IMR-90 (cell line): ENCODE measurements around the gene GALNT13. TPM values are rescaled to one million over a fixed set of nuclear protein-coding genes. Genes with fewer than 3 reads are reported as not detected.

ENCODE experiments used
- ATAC-seq: fragments of 200-7000 bp; cut with Tn5 transposase; 2 replicates; pipeline ENCODE4 v1.9.1; 2020; ENCODE audit warnings: low read depth, mild to moderate bottlenecking, moderate library complexity
- BruUV-seq: library from RNA; stranded (reverse); fragments of 400-500 nt; replicated peaks from 2 replicates; lab custom pipeline; 2021; lab: Mats Ljungman, UMichigan
- CTCF ChIA-PET: fragments of 300-600 bp; formaldehyde crosslinking; extraction: SDS; loops from one replicate; lab custom pipeline; 2021; ENCODE audit warnings: antibody characterized with exemption; lab: Yijun Ruan, JAX
- POLR2A ChIA-PET: fragments of 300-600 bp; sonication (Branson Sonifier 250); formaldehyde crosslinking; loops from one replicate; lab custom pipeline; 2022; ENCODE audit warnings: antibody characterized with exemption; ENCODE audit not compliant: unreplicated experiment; lab: Charles Lee
- DNase-seq: peaks from one replicate; pipeline ENCODE4 v3.0.0; 2013
- H2AFZ ChIP-seq: replicated peaks from 2 replicates; pipeline ENCODE3; 2013; ENCODE audit warnings: low read length, mild to moderate bottlenecking; ENCODE audit not compliant: poor library complexity
- H2AK5ac ChIP-seq: 2 replicates; pipeline ENCODE4 v1.6.1; 2013; ENCODE audit warnings: low read depth, low read length, inconsistent platforms
- H2AK9ac ChIP-seq: replicated peaks from 2 replicates; pipeline ENCODE3; 2013; ENCODE audit warnings: mild to moderate bottlenecking, low read depth, low read length, moderate library complexity; ENCODE audit not compliant: poor library complexity
- H2BK120ac ChIP-seq: 2 replicates; pipeline ENCODE4 v1.6.1; 2013; ENCODE audit warnings: low read depth, low read length, inconsistent platforms
- H2BK15ac ChIP-seq: 3 replicates; pipeline ENCODE4 v1.6.1; 2013; ENCODE audit warnings: low read depth, low read length, inconsistent platforms
- H2BK20ac ChIP-seq: 2 replicates; pipeline ENCODE4 v1.6.1; 2013; ENCODE audit warnings: low read depth, mild to moderate bottlenecking, inconsistent platforms, low read length, moderate library complexity
- H2BK5ac ChIP-seq: 2 replicates; pipeline ENCODE4 v1.6.1; 2013; ENCODE audit warnings: mild to moderate bottlenecking, low read depth, low read length, inconsistent platforms; ENCODE audit not compliant: poor library complexity, severe bottlenecking
- H3K14ac ChIP-seq: replicated peaks from 2 replicates; pipeline ENCODE4 v1.6.1; 2013; ENCODE audit warnings: low read depth, low read length, inconsistent platforms
- H3K18ac ChIP-seq: 2 replicates; pipeline ENCODE4 v1.6.1; 2013; ENCODE audit warnings: low read depth, low read length, control low read depth
- H3K23ac ChIP-seq: 2 replicates; pipeline ENCODE4 v1.6.1; 2013; ENCODE audit warnings: low read depth, low read length, inconsistent platforms
- H3K27ac ChIP-seq: 2 replicates; pipeline ENCODE4 v1.5.1; 2013; ENCODE audit warnings: mild to moderate bottlenecking, control low read depth, low read length; ENCODE audit not compliant: insufficient read depth
- H3K27me3 ChIP-seq: 2 replicates; pipeline ENCODE4 v1.6.1; 2013; ENCODE audit warnings: low read length; ENCODE audit not compliant: control insufficient read depth, insufficient read depth
- H3K36me3 ChIP-seq: 2 replicates; pipeline ENCODE4 v1.6.1; 2013; ENCODE audit warnings: low read length, mixed read lengths; ENCODE audit not compliant: control insufficient read depth, insufficient read depth
- H3K4ac ChIP-seq: 2 replicates; pipeline ENCODE4 v1.6.1; 2013; ENCODE audit warnings: low read depth, low read length, inconsistent platforms
- H3K4me1 ChIP-seq: 2 replicates; pipeline ENCODE4 v1.6.1; 2013; ENCODE audit warnings: low read length, mixed read lengths; ENCODE audit not compliant: control insufficient read depth, insufficient read depth
- H3K4me2 ChIP-seq: 2 replicates; pipeline ENCODE4 v1.6.1; 2013; ENCODE audit warnings: low read depth, mild to moderate bottlenecking, control low read depth, low read length, moderate library complexity
- H3K4me3 ChIP-seq: 2 replicates; pipeline ENCODE4 v1.5.1; 2013; ENCODE audit warnings: low read depth, mild to moderate bottlenecking, control low read depth, low read length, moderate library complexity; ENCODE audit not compliant: insufficient read depth
- H3K56ac ChIP-seq: 2 replicates; pipeline ENCODE4 v1.6.1; 2013; ENCODE audit warnings: low read length, inconsistent platforms; ENCODE audit not compliant: insufficient read depth; ENCODE audit errors: extremely low read depth
- H3K79me1 ChIP-seq, 2 experiments: 2 replicates each; pipeline ENCODE4 v1.6.1; 2013; ENCODE audit warnings: low read length in 2 of 2, inconsistent platforms in 1 of 2, low read depth in 1 of 2
- H3K9ac ChIP-seq: 2 replicates; pipeline ENCODE4 v1.6.1; 2013; ENCODE audit warnings: low read depth, low read length, control low read depth
- H3K9me1 ChIP-seq: 2 replicates; pipeline ENCODE4 v1.6.1; 2013; ENCODE audit warnings: low read length, inconsistent platforms; ENCODE audit not compliant: insufficient read depth
- H3K9me3 ChIP-seq: 2 replicates; pipeline ENCODE4 v1.6.1; 2013; ENCODE audit warnings: low read length; ENCODE audit not compliant: control insufficient read depth, insufficient read depth
- H4K20me1 ChIP-seq: 2 replicates; pipeline ENCODE4 v1.6.1; 2013; ENCODE audit warnings: low read length, inconsistent platforms; ENCODE audit not compliant: insufficient read depth
- H4K5ac ChIP-seq: 2 replicates; pipeline ENCODE4 v1.6.1; 2013; ENCODE audit warnings: mild to moderate bottlenecking, low read depth, low read length, control low read depth
- H4K8ac ChIP-seq, 2 experiments: 2 replicates each; pipeline ENCODE4 v1.6.1; 2013; ENCODE audit warnings: low read depth in 2 of 2, low read length in 2 of 2, control low read depth in 1 of 2, inconsistent platforms in 1 of 2
- H4K91ac ChIP-seq: 2 replicates; pipeline ENCODE4 v1.6.1; 2013; ENCODE audit warnings: low read depth, low read length, inconsistent platforms; ENCODE audit not compliant: insufficient read depth
- BHLHE40 ChIP-seq: fragments of 150-350 bp; IDR thresholded peaks from 2 replicates; pipeline ENCODE4 v1.6.1; 2016; ENCODE audit warnings: mild to moderate bottlenecking, low read depth, low read length
- CEBPB ChIP-seq: IDR thresholded peaks from 2 replicates; pipeline ENCODE4 v1.6.1; 2012; ENCODE audit warnings: low read depth, low read length, improper control_type of control experiment
- CHD1 ChIP-seq: IDR thresholded peaks from 2 replicates; pipeline ENCODE4 v1.6.1; 2012; ENCODE audit warnings: low read depth, low read length, improper control_type of control experiment
- CTCF ChIP-seq: conservative IDR thresholded peaks from 2 replicates; pipeline ENCODE4 v1.5.1; 2012; ENCODE audit warnings: mild to moderate bottlenecking, low read depth, low read length, improper control_type of control experiment
- ELK1 ChIP-seq: fragments of 150-350 bp; IDR thresholded peaks from 2 replicates; pipeline ENCODE4 v1.6.1; 2016; ENCODE audit warnings: low read depth, mild to moderate bottlenecking, low read length, moderate library complexity, borderline replicate concordance
- FOS ChIP-seq: fragments of 150-350 bp; IDR thresholded peaks from 2 replicates; pipeline ENCODE4 v1.6.1; 2016; ENCODE audit warnings: low read depth, low read length
- MAFK ChIP-seq: IDR thresholded peaks from 2 replicates; pipeline ENCODE4 v1.6.1; 2012; ENCODE audit warnings: low read depth, low read length, improper control_type of control experiment
- MAZ ChIP-seq: IDR thresholded peaks from 2 replicates; pipeline ENCODE4 v1.6.1; 2012; ENCODE audit warnings: low read depth, mild to moderate bottlenecking, low read length, improper control_type of control experiment, moderate library complexity, borderline replicate concordance
- MXI1 ChIP-seq: IDR thresholded peaks from 2 replicates; pipeline ENCODE4 v1.6.1; 2012; ENCODE audit warnings: low read depth, mild to moderate bottlenecking, low read length, moderate library complexity, borderline replicate concordance
- NFE2L2 ChIP-seq: fragments of 150-350 bp; IDR thresholded peaks from 2 replicates; pipeline ENCODE4 v1.6.1; 2016; ENCODE audit warnings: low read depth, mild to moderate bottlenecking, low read length
- POLR2A ChIP-seq: IDR thresholded peaks from 2 replicates; pipeline ENCODE4 v1.6.1; 2012; ENCODE audit warnings: mild to moderate bottlenecking, low read depth, low read length
- RAD21 ChIP-seq: IDR thresholded peaks from 2 replicates; pipeline ENCODE4 v1.6.1; 2012; ENCODE audit warnings: low read length, improper control_type of control experiment
- RCOR1 ChIP-seq: IDR thresholded peaks from 2 replicates; pipeline ENCODE4 v1.6.1; 2012; ENCODE audit warnings: mild to moderate bottlenecking, low read length, improper control_type of control experiment; ENCODE audit not compliant: insufficient replicate concordance
- RFX5 ChIP-seq: IDR thresholded peaks from 2 replicates; pipeline ENCODE4 v1.8.0; 2012; ENCODE audit warnings: low read depth, mild to moderate bottlenecking, low read length, moderate library complexity
- SMC3 ChIP-seq: fragments of 150-350 bp; IDR thresholded peaks from 2 replicates; pipeline ENCODE4 v1.6.1; 2016; ENCODE audit warnings: low read depth, mild to moderate bottlenecking, antibody characterized with exemption, low read length, moderate library complexity
- USF2 ChIP-seq: fragments of 150-350 bp; IDR thresholded peaks from 2 replicates; pipeline ENCODE4 v1.6.1; 2017; ENCODE audit warnings: mild to moderate bottlenecking, antibody characterized with exemption, low read length, low read depth
- WGBS, 2 experiments: methylation state at CpG; one replicate each; pipeline versions ENCODE4 v1.1.5 to v1.1.7; 2013; ENCODE audit warnings: missing lambda C conversion rate in 2 of 2; ENCODE audit not compliant: insufficient read length in 1 of 2; ENCODE audit errors: extremely low coverage in 2 of 2; 5-methylcytosine and 5-hydroxymethylcytosine counted together
- dilution Hi-C: fragments of 300-500 bp; cut with HindIII; formaldehyde crosslinking; loops from one replicate; pipeline ENCODE4 v1.14.3; 2018; ENCODE audit warnings: low sequenced_read_pairs; ENCODE audit not compliant: unreplicated experiment
- in situ Hi-C: fragments of 300-500 bp; cut with MboI; formaldehyde crosslinking; loops from 3 replicates; pipeline ENCODE4 v1.14.3; 2019; ENCODE audit warnings: low sequenced_read_pairs, inconsistent platforms, mixed read lengths
- intact Hi-C: fragments of 100-400 bp; cut with micrococcal nuclease; formaldehyde crosslinking; loops from 2 replicates; pipeline ENCODE4 v1.10.0; 2022
- polyA plus RNA-seq, 3 experiments: library from polyadenylated mRNA; depleted of rRNA; stranded (reverse); fragments of >200 nt; gene quantifications; 2 replicates each; pipeline ENCODE4 v1.2.3, GENCODE V29; 2012; ENCODE audit warnings: low replicate concordance in 1 of 3
- total RNA-seq: library from RNA; depleted of rRNA; stranded (reverse); fragments of >200 nt; gene quantifications from 2 replicates; pipeline ENCODE4 v1.2.3, GENCODE V29; 2012

Gene GALNT13
- total and polyA plus RNA-seq, 2 of the 4 experiments (the other 2 are of a cell fraction), result 0.03 TPM; not detected in 1

- no peak overlapping the region for H4K8ac ChIP-seq
- no peak overlapping the region for H2BK120ac ChIP-seq
- no peak overlapping the region for H3K9ac ChIP-seq
- ChIA-PET POLR2A (no interaction called here), CTCF (interaction anchor here (0.6 kb wide), 1 partner anchor 25 kb away, joined by 3 read pairs; no protein-coding TSS in a partner anchor)
- H2BK15ac ChIP-seq, result no peak overlapping the region
- H2BK20ac ChIP-seq, result no peak overlapping the region
- H3K4me2 ChIP-seq, result no peak overlapping the region
- peaks cover 7% of the 10 kb centered on the region for H3K9me3 ChIP-seq
- dilution Hi-C loops, result no loop called here
- H3K14ac ChIP-seq, result no peak overlapping the region
- no peak overlapping the region for H3K18ac ChIP-seq
- BruUV-seq, result no TSS peak
- no peak overlapping the region for H2BK5ac ChIP-seq
- intact Hi-C loops, result no loop called here
- H3K79me1 ChIP-seq, result no peaks in the 10 kb centered on the region
- H3K23ac ChIP-seq, result no peak overlapping the region
- no peak overlapping the region for H2AFZ ChIP-seq
- H2AK9ac ChIP-seq, result no peak overlapping the region
- H2AK5ac ChIP-seq, result no peak overlapping the region
- no peaks in the 10 kb centered on the region for H3K36me3 ChIP-seq
- H4K20me1 ChIP-seq, result no peaks in the 10 kb centered on the region
- in situ Hi-C loops, result no loop called here
- H3K56ac ChIP-seq, result no peak overlapping the region
- ATAC-seq, result no peak
- no peak overlapping the region for H4K91ac ChIP-seq
- no peaks in the 10 kb centered on the region for H3K9me1 ChIP-seq
- no peak overlapping the region for H3K4ac ChIP-seq
- H3K27ac ChIP-seq, result no peak overlapping the region
- H3K27me3 ChIP-seq, result no peaks in the 10 kb centered on the region
- DNase-seq, result no peak
- no peak for TF ChIP-seq BHLHE40
- TF ChIP-seq MAFK, result no peak
- no peak for TF ChIP-seq CTCF
- TF ChIP-seq CEBPB, result no peak
- no peak for TF ChIP-seq USF2
- no peak for TF ChIP-seq RCOR1
- TF ChIP-seq NFE2L2, result no peak
- no peak for TF ChIP-seq MXI1
- TF ChIP-seq CHD1, result no peak
- no peak for TF ChIP-seq SMC3
- TF ChIP-seq ELK1, result no peak
- TF ChIP-seq MAZ, result no peak
- no peak for TF ChIP-seq RAD21
- no peak for TF ChIP-seq POLR2A
- TF ChIP-seq FOS, result no peak
- TF ChIP-seq RFX5, result no peak
- no CpG with 5 or more reads among the region's 5 CpGs for WGBS, 2 experiments
- H3K4me3 ChIP-seq, result no peak overlapping the region
- no peak overlapping the region for H4K5ac ChIP-seq
- H3K4me1 ChIP-seq, result no peaks in the 10 kb centered on the region
Measured at GRCh38 chr2:154194909-154195643, 323.4 kb downstream of the GALNT13 start.
